ENCODE results near the gene RNF5.

RNF5 gene

GRCh38 chr6:32222333-32223230 is 44.4 kb downstream of the RNF5 start:
- no peak for TF ChIP-seq CTCF (IDR thresholded peaks at IDR 0.05; ENCODE audit: control insufficient read depth, insufficient read depth, low read depth, low read length, missing control alignments)
- H3K4me3 ChIP-seq (ENCODE audit: control insufficient read depth, low read depth, low read length), result no peak overlapping the region
- no peak for DNase-seq (ENCODE audit: low read depth)

GRCh38 chr6:32223258-32224235 is 45.3 kb downstream of the RNF5 start, which contains the start of gene NOTCH4:
Gene NOTCH4 (minus strand): TSS chr6:32224067. CDS start chr6:32223928, 139 bp downstream.
- no peak for TF ChIP-seq CTCF (IDR thresholded peaks at IDR 0.05; ENCODE audit: control insufficient read depth, insufficient read depth, low read depth, low read length, missing control alignments)
- no peak within 1 kb of the TSS for H3K4me3 ChIP-seq (ENCODE audit: control insufficient read depth, low read depth, low read length)
- no peak for DNase-seq (ENCODE audit: low read depth)

- TF ChIP-seq CTCF (IDR thresholded peaks at IDR 0.05; ENCODE audit: control insufficient read depth, insufficient read depth, low read depth, low read length, missing control alignments), result no peak
- H3K4me3 ChIP-seq (ENCODE audit: control insufficient read depth, low read depth, low read length), result no peak overlapping the region
- DNase-seq (ENCODE audit: low read depth), result no peak
Measured at GRCh38 chr6:32224696-32225095, 46.5 kb downstream of the RNF5 start.

- no peak for TF ChIP-seq CTCF (IDR thresholded peaks at IDR 0.05; ENCODE audit: control insufficient read depth, insufficient read depth, low read depth, low read length, missing control alignments)
- H3K4me3 ChIP-seq (ENCODE audit: control insufficient read depth, low read depth, low read length), result no peak overlapping the region
- no peak for DNase-seq (ENCODE audit: low read depth)
Measured at GRCh38 chr6:32226434-32226833, 48.2 kb downstream of the RNF5 start.
